GM12872 (cell line): ENCODE data around the gene RPL11.
A peak's percentile ranks its signal among the peaks of the same experiment; 100 is the strongest.

Source experiments
- TF ChIP-seq, protein P1 (sequence below): IDR thresholded peaks from 3 replicates; pipeline ENCODE4 v1.5.1; 2011; ENCODE audit warnings: low read depth, mild to moderate bottlenecking, low read length, moderate library complexity; ENCODE audit not compliant: insufficient read depth

The RPL11 gene

DNA sequence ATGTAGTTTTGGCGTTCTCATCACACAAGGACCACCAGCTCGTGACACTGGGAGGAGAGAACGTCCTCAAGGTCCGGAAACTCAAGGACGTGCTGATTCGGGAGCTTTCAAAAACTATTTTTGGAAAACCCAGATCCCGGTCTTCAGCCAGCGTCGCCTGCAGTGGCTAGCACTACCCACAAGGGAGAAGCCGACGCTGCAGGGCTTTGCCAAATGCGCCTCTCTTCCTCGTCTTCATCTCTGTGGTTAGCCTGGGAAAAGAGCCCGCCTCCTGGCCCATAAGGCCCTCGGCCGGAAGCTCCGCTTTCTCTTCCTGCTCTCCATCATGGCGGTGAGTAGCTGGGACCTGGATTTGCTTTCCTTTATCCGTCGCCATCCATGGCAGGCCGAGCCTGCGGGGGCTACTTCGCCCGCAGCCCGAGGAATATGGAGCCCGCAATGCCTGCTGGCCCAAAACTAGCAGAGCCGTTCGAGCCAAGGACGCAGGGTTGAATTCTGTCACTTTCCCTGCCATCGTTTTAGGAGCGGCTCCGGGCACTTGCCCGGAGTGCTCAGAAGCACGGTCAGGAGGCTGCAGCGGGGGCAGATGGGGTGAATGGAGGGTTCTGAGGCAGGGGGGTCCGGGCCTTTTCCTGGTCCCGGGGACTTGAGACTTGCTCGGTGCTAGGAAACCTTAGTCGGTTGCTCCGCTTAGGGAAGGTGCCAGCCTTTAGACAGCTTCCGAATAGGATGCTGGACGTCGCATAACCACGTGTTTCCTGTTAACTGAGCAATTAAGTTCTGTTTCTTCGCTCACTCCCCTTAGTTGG lies at the start of gene RPL11:
RPL11 (plus strand) TSS at position 308 of the 809 bp plus-strand sequence; CDS start at position 326, 18 bp downstream.
- TF ChIP-seq, protein P1, sequence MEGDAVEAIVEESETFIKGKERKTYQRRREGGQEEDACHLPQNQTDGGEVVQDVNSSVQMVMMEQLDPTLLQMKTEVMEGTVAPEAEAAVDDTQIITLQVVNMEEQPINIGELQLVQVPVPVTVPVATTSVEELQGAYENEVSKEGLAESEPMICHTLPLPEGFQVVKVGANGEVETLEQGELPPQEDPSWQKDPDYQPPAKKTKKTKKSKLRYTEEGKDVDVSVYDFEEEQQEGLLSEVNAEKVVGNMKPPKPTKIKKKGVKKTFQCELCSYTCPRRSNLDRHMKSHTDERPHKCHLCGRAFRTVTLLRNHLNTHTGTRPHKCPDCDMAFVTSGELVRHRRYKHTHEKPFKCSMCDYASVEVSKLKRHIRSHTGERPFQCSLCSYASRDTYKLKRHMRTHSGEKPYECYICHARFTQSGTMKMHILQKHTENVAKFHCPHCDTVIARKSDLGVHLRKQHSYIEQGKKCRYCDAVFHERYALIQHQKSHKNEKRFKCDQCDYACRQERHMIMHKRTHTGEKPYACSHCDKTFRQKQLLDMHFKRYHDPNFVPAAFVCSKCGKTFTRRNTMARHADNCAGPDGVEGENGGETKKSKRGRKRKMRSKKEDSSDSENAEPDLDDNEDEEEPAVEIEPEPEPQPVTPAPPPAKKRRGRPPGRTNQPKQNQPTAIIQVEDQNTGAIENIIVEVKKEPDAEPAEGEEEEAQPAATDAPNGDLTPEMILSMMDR, result peak; percentile 94

DNA sequence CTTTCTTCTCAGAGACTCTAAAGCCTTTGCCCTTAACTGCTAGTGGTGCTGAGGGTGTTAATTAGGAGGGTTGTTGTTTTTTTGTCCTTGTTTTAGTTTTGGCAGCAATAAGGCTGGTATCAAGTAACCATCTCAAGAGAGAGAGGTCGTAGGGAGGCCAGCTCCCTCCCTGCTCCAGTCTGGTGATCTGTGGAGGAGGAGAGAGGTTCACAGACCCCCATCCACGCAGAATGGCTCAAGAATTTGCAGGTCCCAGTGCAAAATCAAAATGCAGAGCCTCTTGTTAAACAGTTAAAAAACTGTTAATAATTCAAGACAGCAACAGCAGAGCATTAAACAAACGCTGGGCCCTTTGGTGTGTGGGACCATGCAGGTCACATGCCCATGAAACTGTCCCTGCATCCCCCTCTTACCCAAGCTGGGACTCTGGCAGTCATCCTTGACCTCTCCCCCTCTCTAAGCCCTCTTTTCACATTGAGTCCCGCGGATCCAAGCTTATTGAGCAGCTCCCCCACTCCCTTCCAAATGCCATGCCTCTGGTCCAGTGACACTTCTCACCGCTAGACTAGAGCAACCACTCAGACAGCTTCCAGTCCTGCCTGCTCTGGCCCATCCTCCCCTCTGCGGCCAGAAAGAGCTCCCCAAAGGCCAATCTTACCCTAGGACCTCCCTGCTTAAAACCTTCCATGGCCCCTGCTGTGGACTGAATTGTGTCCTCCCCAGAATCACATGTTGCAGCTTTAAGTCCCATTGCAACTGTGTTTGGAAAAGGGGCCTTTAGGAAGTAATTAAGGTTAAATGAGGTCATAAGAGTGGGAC lies 47.7 kb upstream of the RPL11 start:
- TF ChIP-seq, protein P1, result no peak

DNA sequence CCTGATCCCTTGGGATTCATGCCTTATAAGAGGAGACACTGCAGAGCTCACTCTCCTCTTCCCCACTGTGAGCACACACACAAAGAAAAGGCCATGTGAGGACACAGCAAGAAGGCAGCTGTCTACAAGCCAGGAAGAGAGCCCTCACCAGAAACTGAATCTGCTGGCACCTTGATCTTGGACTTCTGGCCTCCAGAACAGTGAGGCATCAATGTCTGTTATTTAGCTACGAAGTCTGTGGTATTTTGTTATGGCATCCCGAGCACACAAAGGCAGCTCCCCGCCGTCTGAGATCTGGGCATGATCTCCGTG lies 47.1 kb upstream of the RPL11 start:
- TF ChIP-seq, protein P1, result no peak

DNA sequence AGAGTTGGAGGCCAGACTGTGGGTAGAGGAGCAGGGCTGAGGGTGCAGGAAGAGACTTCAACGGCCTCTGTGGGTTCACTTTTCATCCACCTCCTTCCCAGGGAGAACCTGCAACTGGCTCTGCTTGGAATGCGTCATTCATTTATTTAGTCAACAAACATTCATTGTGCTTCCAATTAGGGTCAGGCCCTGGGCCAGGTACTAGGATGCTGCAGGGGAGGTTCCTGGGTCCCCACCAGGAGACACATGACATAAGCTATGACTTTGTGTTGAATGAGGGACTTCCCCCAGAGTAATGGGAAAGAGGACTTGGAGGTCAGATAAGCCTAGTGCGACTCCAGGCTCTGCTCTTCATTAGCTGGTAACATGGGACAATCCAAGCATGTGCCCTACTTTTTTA lies 46.3 kb upstream of the RPL11 start:
- TF ChIP-seq, protein P1, result no peak

DNA sequence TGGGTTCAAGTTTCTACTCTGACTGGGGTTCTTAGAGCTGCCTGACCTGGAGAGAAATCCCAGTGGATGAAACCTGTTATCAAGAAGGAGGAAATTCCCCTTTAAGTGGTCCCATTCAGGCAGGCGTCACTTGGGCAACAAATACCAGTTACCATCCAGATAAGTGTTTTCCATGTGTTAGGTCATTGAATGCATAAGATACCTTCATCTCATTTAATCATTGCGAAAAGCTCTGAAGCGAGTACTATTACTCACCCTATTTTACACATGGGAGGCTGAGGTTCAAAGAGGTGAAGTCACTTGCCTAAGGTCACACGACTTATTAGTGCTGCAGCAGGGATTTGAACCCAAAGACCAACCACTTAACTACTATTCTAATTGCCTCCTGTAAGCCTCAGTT lies 45.5 kb upstream of the RPL11 start:
- TF ChIP-seq, protein P1, result no peak

DNA sequence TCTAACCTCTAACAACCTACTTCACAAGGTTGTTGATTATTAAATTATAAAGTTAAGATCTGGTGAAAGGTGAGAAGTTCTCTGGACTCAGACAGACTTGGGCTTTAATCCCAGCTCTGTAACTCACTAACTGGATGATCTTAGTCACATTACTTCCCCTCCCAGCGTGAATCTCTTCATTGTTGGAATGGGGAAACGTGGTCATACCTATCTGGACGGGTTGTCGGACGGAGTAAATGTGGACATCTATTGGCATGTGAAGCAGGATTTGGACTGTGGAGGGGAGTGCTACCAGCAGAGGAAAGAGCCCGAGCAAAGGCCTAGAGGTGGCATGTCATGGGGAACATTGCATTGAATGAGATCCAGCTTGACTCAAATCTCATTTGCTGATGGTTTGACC lies 45.1 kb upstream of the RPL11 start:
- TF ChIP-seq, protein P1, result no peak

DNA sequence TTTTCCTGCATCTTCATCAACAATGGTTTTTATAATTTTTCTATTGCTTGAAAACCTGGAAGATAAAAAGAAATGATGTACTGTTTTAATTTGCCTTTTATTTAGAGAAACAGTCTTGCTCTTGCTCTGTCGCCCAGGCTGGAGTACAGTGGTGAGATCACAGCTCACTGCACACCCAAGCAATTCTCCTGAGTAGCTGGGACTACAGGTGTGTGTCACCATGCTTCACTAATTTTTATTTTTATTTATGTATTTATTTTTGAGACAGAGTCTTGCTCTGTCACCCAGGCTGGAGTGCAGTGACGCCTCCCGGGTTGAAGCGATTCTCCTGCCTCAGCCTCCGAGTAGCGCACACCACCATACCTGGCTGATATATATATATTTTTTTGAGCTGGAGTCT lies 43.0 kb upstream of the RPL11 start:
- TF ChIP-seq, protein P1, result no peak
